ENCODE data around the gene DDX24.
A peak's percentile ranks its signal among the peaks of the same experiment; 100 is the strongest.

Gene DDX24

DNA sequence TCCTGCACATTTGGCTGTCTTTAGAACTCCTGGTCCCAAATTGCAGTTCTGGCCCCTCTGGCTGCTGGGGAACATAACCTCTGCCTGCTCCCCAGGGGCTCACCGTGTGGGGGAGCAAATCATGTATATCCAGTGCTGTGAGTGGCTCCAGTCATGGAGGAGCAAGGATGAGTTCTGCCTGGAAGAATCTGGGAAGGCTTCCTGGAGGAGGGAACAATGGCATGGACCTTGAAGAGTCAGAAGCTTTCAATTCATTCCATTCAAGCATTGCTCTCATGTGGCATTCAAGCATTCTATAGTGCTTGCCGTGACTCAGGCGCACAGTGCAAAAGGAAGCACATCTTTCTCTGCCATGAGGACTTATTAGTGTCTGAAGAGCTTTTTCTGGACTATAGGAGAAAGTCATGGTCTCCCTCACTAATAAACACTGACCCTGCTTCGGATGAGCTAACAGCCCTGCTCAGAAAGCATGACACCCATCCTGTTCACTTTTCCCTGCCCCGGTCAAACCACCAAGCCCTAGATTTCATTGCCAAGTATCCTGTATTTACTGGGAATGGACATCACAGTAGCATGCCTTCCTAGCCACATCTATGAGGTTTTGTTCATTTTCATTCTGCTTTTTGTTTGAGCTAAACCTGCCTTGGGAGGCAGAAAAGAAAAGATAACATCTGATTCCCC lies 33.0 kb upstream of the DDX24 start:
- DNase-seq = no peak

DNA sequence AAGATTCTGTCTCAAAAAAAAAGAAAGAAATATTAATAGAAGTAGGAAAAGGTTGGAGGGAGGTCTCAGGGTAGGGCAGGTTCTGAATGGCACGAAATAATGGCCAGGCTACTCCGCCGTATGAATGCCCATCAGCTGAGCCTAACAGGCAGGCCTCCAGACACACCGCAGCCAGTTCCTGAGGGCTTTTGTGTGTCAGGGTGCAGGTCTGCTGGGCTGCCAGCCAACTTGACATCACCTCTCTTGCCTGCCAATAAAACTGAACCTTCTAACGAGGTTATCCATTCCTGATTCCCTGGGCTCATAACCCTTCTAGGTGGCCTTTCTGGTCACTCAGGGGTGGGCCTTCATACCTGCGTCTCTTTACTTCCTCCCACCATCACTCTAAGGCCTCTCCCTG lies 32.5 kb upstream of the DDX24 start:
- no peak for DNase-seq

DNA sequence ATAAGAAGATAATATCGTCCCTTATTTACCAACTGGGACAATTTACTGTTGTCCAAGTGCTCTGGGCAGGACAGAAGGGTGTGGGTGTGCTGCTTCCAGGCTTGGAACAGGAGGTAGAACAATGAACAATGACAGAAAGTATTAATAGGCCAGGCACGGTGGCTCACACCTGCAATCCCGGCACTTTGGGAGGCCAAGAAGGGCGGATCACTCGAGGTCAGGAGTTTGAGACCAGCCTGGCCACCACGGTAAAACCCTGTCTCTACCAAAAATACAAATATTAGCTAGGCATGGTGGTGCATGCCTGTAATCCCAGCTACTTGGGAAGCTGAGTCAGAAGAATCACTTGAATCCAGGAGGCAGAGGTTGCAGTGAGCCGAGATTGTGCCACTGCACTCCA lies 32.1 kb upstream of the DDX24 start:
- DNase-seq = no peak

DNA sequence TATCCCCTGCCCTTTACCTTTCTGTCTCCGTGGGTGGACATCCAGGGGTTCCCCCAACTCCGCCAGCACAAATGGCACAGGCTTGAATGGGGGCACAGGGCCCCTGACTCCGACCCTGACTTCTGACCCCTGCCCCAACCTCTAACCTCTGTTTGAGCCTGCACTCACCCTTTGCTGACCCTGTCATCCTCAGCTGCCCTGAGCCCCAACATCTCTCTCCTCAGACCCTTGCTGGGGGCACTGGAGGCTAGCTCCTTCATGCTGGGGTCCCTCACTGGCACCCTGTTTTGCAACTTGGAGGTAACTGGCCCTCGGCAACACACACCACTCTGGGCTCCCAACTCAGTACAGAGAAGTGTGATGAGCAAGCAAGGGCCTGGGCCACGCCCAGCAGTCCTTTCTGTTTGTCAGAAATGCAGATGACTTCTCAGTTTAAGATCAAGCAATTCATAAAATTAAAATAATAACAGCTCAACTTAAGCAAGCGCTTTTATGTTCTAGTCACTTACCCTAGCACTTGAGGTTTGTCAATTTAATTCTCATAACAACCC lies 31.6 kb upstream of the DDX24 start:
- DNase-seq = no peak

DNA sequence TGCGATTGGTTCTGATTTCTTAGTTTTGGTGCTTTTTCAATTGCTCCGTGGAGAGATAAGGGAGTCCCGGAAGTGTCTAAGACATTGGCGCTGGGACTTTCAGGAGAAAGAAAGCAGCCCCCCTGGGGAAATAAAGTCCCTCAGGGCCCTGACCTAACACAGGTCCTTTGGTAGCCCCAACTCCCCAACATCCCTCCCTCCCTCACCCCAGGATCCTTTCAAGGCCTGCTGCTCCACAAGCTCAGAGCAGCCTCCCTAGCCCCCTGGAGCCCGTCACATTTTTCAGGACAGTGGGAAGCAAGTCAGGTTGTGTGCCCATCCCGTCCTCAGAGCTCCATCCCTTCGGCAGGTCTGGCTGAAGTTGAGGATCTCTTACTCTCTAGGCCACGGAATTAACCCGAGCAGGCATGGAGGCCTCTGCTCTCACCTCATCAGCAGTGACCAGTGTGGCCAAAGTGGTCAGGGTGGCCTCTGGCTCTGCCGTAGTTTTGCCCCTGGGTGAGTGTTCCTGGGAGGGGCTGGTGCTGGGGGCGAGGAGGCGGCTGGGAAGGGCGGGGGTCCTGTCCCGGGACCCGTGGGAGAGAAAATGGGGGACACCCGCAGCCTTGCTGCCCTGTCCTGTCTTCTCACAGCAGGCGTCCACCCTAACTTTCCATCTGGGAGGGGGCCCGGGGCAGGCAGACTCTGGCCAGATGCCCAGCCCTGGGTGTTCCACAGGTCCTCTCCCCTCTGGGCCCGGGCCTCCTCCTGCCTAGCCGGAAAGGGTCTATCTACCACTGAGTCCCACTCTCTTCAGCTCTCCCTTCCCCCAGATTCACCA lies 30.5 kb upstream of the DDX24 start:
- no peak for DNase-seq

DNA sequence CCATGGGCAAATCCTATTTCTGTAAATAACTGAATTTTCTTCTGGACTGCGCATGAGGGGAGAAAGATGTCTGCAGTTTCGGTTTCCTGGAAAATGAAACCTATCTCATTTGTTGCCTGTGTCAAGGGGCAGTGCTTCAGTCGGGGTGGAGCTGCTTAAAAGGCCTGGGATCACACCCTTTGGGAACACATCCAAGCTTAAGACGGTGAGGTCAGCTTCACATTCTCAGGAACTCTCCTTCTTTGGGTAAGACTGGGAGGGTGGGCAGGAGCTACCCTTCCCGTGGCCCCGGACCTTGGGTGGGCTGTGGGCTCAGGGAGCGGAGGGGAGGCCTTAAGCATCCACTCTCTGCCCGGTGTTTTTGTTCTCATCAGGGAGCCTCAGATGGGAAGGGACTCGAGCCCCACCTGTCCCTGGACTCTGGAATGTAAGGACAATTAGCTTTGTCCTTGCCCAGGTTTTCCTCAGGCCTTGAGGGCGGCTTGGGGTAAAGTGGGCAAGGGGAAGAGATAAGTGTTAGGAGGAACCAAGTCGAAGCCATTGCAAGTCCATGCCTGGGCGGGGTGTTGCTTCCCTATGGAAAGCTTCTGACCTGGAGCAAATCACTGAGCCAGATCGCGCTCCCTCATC lies 29.7 kb upstream of the DDX24 start, which contains the start of gene IFI27:
IFI27 (plus strand) TSS at position 185 of the 630 bp plus-strand sequence.
- no peak for DNase-seq

DNA sequence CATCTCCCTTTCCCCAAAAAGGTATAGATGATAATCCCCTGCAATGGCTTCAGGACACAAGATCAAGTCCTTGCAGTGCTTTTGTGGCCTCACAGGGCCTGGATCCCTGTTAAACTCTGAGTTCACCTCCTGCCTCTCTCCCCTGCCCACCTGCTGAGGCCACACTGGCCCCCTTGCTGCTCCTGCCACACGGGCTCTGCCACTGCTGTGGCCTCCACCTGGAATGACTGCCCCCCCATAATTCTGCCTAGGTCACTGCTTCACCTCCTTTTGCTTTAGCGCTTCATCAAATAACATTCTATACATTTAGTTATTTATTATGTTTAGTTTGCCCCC lies 28.9 kb upstream of the DDX24 start:
- DNase-seq = no peak

DNA sequence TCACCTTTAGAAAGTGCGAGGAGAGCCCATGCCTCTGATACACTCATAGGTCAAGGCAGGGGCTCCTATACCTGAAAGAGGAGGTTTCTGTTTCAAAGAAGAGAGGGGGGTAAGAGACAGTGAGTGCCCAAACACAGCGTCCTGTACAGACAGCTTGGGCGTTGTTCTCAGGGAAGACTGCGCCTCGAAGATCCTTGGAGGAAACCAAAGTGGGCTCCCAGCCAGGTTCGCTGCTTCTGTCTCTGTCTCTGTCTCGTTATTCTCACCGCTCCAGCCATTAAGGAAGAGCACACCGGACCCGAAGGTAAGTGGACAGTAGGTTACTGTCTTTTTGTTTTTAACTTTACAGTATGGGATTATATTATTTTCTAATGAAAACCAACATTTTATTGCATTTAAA lies 23.7 kb upstream of the DDX24 start:
- no peak for DNase-seq

DNA sequence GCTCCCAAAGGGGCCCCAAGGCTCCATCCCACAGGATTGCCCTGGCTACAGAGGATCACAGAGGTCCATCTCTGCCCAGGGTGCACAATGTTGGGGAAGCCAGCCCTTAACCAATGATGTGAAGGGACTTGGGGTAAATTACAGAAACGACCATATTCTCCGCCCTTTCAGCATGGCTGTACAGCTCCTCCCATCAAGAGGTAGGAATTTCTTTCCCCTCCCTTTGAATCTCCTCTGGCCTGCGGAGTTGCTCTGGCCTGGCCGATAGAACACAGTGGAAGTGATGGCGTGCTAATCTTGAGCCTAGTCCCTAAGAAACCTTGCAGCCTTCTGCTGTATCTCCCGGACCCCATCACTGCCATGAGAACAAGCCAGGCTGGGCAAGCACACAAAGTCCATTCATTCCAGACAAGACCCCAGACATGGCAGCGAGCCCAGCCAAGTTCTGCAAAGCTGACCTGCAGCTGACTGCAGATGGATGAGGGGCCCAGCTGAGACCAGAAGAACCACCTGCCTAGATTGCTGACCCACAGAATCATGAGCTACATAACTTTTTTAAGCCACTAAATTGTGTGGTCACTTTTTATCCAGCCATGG lies 22.6 kb upstream of the DDX24 start:
- DNase-seq = no peak

DNA sequence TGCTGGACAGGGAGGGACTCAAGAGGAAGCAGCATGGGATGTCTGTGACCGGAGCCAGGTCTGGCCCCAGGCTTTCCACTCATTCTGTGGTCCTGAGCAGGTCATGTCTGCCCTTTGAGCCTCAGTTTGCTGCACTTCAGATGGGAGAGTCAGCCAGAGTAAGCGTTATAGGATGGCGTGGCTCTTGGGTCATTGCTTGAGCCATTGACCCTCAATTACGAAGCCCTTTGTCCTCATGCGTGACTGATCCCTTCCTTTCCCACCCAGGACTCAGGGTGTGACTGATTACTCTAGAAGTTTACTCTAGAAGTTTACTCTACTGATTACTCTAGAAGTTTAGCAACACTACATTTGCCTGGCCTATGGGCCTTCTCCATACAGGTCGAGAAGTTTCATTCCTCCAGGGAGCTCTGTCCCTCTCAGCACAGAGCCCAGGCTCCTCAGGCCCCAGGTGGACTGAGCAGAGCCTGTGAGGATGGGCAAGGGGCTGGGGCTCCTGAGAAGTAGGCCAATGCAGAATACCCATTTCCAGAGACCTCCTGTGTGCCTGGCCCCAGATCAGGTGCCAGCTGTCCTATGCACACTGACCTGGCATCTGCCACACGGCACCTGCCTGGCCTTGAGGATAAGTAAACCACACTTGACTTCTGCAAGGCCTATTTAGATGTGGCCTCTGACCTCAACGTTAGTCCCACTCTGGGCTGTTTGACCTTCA lies 21.9 kb upstream of the DDX24 start:
- no peak for DNase-seq

DNA sequence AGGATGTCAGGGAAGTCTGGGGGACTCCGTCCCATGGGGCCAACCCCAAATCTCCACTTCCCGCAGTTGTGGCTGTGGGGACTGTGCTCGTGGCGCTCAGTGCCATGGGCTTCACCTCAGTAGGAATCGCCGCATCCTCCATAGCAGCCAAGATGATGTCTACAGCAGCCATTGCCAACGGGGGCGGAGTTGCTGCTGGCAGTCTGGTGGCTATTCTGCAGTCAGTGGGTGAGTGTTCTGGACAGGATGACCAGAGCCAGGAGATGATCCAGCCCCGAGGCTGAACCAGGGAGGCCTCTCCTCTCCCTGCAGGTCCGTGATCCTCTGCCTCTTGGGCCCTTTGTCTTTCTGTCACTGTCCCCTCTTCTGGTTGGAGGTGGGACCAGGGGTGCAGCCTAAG lies 20.7 kb upstream of the DDX24 start:
- no peak for DNase-seq

DNA sequence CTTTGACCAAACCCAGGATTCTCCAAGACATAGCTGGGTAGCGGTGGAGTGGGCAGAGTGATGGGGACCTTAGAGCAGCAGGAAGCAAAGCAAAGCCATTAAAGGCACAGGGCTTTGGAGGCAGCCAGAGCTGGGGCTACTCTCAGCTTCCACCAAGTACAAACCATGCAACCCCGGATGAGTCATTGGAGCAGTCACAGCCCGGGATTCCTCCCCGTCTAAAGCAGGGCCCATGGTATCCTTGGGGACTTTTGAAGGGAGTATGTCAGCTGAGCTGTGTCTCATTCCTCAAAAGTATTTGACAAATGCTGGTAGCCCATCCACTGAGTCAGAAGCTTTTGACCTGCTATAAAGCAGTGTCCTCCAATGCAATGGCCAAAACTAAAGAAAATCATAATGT lies 19.8 kb upstream of the DDX24 start:
- DNase-seq = no peak

DNA sequence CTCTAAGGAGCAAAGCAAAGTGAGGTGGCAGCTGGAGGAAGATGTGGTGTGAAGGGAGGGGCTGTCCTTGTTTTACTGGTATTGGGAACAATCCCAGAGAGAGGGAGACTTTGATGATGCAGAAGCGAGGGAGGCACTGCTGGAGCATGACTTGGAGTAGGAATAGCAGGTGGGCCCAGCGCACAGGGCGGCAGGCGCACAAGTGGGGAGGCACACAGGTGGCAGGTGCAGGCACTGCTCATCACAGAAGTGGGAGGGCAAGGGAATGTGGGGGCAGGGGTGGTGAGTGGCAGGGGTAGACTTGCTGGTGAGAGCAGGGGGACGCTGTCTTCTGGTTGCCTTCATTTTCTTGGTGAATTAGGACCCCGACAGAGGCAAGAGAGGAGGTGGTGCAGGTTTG lies 18.0 kb upstream of the DDX24 start:
- no peak for DNase-seq

DNA sequence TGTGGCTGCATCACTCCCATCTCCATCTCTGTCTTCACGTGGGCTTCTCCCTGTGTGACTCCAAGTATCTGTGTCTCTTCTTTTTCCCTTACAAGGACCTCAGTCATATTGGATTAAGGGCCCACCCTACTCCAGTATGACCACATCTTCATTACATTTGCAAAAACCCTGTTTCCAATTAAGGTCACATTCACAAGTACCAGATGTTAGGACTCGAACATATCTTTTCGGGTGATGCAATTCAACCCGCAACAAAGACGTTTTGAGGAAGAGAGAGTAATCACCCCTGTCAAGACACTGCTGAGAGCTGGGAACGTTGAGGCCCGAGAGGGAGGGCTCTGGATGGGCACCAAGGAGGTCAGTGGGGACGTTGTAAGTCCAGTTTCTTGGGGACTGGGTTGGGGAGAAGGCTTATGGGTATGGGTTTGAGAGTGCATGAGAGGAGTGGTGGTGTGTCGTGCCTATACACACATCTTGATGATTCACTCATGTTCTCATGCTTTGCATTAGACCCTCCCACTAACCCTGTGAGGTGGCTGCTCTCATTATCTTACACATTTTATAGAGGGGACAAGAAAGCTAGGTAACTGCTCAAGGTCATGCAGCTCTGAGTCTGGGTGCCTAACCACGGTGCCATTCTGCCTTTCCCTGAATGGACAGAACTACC lies 17.5 kb upstream of the DDX24 start:
- DNase-seq = no peak

DNA sequence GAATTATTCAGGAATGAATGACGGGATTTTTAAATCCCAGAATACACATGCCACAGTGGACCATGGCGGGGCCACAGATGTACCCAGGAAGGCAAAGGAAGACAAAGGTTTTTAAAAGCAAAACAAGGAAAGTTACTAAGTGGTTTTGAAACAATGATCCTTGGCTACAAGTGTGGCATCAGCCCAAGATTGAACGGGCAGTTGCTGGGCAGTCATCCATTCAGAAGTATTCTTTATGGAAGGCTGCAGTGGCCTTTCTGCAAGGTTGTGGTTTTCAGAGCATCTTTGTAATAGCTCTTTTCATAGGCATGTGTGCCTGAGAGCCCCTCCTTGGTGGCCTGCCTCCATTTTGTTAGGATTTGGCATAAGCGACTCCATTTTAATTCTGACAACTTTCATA lies 16.1 kb upstream of the DDX24 start:
- DNase-seq = no peak

DNA sequence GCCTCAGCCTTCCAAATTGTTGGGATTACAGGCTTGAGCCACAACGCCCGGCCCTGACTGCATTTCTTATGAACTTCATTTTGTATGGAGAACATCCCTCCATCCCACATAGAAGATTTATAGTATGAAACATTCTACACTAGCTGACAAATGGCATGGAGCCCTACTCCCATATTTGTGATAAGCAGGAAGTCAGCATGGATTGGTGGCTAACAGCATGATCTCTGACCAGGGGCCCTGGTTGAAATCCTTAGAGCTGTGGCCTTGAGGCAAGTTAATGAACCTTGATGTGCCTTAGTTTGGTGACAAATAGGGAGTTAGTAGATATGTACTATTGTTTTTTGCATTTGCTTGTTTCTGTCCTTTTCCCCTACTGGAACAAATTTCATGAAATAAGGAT lies 12.4 kb upstream of the DDX24 start:
- no peak for DNase-seq

DNA sequence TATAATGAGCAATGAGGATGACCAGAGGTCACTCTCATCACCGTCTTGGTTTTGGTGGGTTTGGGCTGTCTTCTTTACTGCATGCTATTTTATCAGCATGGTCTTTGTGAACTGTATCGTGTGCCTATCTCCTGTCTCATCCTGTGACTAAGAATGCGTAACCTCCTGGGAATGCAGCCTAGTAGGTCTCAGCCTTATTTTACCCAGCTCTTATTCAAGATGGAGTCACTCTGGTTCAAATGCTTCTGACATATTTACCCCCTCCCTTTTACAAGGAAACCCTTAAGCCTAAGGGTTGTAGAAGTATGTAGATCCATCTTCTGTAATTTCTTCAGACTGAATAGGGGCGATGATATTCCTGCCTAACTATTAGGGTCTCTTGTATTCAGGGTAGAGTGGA lies 8.5 kb upstream of the DDX24 start:
- DNase-seq = no peak

DNA sequence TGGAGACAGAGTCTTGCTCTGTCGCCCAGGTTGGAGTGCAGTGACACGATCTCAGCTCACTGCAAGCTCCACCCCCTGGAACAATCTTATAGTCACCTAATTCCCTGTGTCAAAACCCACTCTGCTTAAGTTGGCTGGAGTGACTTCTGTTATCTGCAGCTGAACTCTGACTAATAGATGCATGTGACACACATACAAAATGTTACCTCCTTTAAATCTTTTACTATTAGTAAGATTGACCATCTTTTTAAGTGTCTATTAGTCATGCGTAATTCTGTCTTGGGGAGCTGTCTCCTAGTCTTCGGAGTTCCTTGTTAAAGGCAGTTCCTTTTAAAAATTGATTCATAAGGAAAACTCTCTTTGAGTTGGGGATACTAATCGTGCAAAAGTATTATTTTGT lies 7.5 kb upstream of the DDX24 start:
- DNase-seq = no peak

DNA sequence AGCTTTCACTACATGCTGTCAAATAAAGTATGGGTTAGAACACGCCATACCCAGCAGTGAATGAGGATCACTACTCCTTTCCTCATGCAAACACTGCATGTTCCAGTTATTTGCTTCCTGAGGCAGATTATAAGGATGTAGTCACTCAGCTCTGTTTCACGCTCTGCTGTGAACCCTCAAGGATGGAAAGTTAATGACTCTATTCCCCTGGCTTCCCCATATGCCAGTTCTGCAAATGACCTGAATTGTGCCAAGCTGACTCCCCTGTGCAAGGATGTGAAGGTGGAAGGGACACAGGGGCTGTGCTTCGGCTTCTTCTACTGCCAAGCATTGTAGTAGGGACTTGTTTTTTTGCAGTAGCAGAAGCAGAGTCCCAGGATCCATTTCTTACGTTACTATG lies 6.9 kb upstream of the DDX24 start:
- no peak for DNase-seq

DNA sequence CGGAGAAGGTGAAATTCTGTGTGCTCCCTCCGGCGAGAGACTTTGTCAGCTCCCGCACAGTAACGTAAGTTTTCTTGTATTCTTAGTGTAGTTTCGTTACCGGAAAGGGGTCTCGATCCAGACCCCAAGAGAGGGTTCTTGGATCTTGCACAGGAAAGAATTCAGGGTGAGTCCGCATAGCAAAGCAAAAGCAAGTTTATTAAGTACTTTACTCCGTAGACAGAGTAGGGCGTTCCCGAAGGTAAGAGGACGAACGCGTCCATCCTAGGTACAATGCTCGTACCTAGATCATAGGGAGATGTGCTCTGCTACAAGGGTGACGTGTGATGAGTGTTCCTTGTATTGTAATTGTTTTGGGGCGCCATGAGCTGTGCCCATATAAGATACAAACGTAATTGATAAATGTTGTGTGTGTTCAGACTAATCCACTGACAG lies 401 bp upstream of the DDX24 start:
- DNase-seq = peak; percentile 16

DNA sequence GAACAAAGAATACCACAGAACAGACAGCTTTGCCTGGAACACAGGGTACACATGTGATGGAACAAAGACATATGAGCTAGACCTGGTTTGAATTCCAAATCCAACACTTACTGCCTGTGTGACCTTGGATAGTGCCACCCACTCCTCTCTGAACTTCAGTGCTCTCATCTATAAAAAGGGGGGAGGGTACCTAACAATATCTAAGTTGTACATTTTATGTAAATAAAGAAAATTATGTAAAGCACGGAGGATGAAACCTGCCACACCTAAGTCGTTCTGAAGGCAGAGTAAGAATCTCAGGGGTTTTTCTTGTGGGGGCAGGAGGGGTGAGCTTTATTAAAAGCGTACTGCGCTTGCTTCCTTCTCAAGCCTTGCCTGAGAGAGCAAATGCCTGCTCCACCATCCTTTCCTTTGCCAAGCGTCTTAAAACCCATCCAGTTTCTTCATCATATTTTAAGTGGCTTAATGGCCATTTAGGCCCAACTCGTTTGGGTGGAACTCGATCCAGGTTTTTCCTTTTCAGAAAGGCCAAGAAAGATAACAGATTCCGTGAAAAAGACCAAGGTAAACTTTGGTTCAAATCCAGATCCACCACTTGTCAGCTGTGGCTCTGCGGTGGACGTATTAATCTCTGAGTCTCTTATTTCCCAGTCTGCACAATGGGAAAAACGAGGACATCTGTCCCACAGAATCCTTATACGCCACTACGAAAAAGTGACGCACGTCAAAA lies 946 bp downstream of the DDX24 start:
- DNase-seq = no peak

DNA sequence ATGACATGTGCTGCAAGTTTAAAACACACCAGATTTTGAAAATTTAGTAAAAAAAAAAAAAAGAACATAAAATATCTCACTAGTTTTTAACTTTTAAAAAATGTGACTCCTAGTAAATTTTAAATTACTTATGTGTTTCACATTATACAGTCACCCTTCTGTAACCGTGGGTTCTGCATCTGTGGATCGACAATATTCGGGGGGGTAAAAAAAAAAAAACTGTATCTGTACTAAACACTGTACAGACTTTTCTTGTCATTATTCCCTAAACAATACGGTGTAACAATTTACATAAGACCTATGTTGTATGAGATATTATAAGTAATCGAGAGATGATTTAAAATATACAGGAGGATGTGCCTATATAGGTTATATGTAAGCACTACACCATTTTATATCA lies 3.2 kb downstream of the DDX24 start:
- no peak for DNase-seq
